ENCODE measurements around the gene CYP4F3.

DNA sequence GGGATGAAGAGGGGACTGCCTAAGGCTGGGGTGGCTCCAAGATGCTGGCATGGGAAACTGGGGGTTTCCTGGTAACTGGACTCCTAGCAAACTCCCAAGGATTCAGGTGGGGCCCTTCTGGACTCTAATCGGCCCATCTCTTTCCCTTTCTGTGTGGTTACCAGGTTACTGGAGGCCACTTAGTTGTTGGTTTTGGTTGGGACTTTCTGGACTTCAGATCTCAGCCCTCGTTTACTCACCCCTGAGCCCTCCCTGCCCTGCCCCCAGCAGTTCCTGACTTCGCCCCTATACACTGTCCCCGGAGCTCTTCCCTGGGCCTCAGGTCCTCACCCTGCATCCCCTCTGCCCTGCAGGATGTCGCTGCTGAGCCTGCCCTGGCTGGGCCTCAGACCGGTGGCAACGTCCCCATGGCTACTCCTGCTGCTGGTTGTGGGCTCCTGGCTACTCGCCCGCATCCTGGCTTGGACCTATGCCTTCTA is 32.5 kb downstream of the CYP4F3 start:
- TF ChIP-seq POLR2AphosphoS5 (IDR thresholded peaks at IDR 0.05; ENCODE audit: borderline replicate concordance, low read depth, low read length) (no peak), EZH2 (IDR thresholded peaks at IDR 0.05) (no peak), FOXP2 (optimal IDR thresholded peaks at IDR 0.05; ENCODE audit: control extremely low read depth, extremely low read length, insufficient read depth) (no peak)

Data from SK-N-MC (cell line).